GM10266 (cell line): ENCODE data around the gene CYSRT1.

Source experiments
- DNase-seq: peaks from one replicate; pipeline ENCODE4 v3.0.0; 2012; ENCODE audit errors: extremely low spot score
- CTCF ChIP-seq: IDR thresholded peaks from 2 replicates; pipeline ENCODE4 v1.5.1; 2012; ENCODE audit warnings: mild to moderate bottlenecking, low read depth; ENCODE audit not compliant: control insufficient read depth, insufficient read depth; ENCODE audit errors: missing control alignments

Gene CYSRT1

GRCh38 chr9:137244486-137245449 is 19.8 kb downstream of the CYSRT1 start:
- no peak for TF ChIP-seq CTCF
- no peak for DNase-seq

- DNase-seq, result no peak
- TF ChIP-seq CTCF, result no peak
These were observed 20.8 kb downstream of the CYSRT1 start for GRCh38 chr9:137245450-137246421.

DNA sequence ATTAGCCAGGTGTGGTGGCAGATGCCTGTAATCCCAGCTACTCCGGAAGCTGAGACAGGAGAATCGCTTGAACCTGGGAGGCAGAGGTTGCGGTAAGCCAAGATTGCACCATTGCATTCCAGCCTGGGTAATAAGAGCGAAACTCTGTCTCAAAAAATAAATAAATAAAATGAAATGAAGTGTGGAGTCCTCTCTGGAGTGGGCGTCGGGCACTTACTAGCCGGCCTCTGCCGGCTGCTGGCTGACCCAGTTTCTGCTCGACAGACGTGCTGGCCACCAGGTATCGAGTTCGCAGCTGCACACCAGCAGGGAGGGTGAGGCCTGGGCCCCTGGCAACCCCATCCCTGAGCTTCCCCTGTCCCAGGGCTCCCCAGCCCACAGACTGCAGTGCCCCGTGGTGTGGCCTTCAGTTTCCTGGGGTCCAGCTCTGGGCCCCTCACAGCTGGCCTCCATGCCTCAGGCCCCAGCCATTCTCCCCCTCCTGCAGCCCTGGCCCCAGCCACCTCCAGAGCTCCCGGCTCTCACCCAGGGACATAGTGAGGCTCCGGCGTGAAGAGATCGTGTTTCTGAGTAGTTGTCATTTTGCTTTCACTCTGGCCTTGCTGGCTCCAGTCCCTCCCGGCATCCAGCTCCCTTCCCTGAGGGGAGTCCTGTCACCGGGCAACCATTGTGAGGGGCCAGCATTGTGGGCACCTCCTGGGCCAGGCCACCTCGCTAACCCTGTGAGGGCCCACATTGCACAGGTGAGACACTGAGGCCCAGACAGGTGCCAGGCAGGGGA is 22.4 kb downstream of the CYSRT1 start:
- TF ChIP-seq CTCF, result no peak
- no peak for DNase-seq

GRCh38 chr9:137247916-137248175 is 22.9 kb downstream of the CYSRT1 start:
- no peak for DNase-seq
- TF ChIP-seq CTCF, result no peak

DNA sequence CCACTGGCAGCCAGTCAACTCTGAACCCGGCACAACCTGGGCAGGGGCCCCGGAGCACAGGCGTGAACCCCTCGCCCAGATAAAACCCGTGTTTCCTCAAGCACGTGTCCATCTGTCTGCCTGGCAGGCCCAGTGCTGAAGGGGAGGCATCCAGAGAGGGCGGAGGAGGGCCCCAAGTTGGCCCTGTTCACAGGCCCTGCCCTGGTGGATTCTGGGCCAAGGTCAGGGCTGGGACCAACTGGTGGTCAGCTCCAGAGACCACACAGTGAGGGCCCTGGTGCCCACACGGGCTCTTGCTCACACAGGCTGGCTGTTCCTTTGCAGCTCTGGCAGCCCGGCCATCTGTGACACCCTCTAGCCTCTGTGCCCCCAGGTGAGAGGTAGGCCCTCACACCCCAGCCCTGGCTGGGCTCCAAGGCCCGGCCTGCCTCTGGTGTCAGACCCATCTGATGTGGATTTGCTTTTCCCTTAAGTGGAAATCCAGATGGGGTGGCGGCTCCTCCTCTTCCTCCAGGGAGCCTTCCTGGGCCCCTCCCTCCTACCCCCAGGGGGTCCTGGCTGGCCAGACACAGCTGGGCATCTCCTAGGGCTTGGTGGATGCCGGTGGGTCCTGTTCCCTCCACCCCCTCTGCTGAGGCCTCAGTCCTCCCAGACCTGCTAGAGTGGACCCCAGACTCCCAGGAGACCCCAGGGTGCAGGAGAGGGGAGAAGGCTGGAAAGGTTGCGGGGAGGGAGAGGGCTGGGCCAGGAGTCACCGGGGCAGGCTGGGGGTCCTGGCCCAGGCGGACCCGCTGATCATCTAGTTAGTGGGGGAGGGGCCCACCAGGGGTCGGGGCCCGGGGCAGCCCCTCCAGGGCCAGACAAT is 25.6 kb downstream of the CYSRT1 start:
- TF ChIP-seq CTCF, result no peak
- DNase-seq, result no peak

DNA sequence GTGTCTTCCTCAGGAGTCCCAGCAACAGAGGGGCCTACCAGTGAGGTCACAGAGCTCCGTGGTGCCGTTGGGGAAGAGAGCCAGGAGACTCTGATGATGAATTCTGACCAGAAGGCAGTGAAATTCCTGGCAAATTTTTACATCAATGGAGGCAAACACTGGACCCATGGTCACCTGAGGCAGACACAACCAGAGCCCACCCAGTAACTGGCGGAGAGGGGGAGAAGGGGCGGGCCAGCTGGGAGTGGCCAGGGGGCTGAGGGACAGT is 26.2 kb downstream of the CYSRT1 start, which contains the start of gene STPG3:
TSS of gene STPG3 (plus strand) at position 93 of the 268 bp plus-strand sequence. CDS start at position 94, 1 bp downstream.
- no peak for DNase-seq
- TF ChIP-seq CTCF, result no peak
